Activated naive CD4-positive, alpha-beta T cell treated with anti-CD3 and anti-CD28 coated beads, Interleukin-2, amount 50 U/mL, for 16 hours (primary cell): ENCODE measurements around the gene QPRT.
A peak's percentile ranks its signal among the peaks of the same experiment; 100 is the strongest.
"Not testable (repeated sequence)": the region's sequence is repeated elsewhere in the genome, so short reads cannot be mapped to it uniquely, and the experiment has no call there.

Experiments
- DNase-seq: peaks from one replicate; pipeline ENCODE4 v3.0.0-alpha.2; 2020

Gene QPRT

GRCh38 chr16:29694384-29695195 lies 15.6 kb downstream of the QPRT start:
- DNase-seq = no peak

- DNase-seq = not testable (repeated sequence)
Measured at GRCh38 chr16:29695675-29696074, 16.7 kb downstream of the QPRT start.

DNA sequence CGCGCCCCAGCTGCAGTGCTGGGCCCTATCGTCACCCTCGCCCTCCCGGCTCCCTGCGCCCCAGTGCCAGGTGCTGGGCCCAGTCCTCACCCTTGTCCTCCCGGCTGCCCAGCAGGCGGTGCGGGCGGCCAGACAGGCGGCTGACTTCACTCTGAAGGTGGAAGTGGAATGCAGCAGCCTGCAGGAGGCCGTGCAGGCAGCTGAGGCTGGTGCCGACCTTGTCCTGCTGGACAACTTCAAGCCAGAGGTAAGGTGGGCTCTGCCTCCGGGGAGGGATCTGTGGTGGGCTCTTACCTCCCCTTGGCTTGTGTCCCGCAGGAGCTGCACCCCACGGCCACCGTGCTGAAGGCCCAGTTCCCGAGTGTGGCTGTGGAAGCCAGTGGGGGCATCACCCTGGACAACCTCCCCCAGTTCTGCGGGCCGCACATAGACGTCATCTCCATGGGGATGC lies 17.9 kb downstream of the QPRT start:
- DNase-seq = no peak

DNA sequence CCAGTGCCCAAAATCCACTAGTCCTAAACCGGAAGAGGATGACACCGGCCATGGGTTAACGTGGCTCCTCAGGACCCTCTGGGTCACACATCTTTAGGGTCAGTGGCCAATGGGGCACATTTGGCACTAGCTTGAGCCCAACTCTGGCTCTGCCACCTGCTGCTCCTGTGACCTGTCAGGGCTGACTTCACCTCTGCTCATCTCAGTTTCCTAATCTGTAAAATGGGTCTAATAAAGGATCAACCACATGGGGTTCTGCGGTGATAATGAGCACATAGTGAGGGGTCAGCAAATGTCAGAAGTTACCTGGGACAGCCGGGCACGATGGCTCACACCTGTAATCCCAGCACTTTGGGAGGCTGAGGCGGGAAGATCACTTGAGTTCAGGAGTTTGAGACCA lies 18.4 kb downstream of the QPRT start:
- DNase-seq = no peak

- no peak for DNase-seq
Measured at GRCh38 chr16:29698042-29698441, 19.1 kb downstream of the QPRT start.

DNA sequence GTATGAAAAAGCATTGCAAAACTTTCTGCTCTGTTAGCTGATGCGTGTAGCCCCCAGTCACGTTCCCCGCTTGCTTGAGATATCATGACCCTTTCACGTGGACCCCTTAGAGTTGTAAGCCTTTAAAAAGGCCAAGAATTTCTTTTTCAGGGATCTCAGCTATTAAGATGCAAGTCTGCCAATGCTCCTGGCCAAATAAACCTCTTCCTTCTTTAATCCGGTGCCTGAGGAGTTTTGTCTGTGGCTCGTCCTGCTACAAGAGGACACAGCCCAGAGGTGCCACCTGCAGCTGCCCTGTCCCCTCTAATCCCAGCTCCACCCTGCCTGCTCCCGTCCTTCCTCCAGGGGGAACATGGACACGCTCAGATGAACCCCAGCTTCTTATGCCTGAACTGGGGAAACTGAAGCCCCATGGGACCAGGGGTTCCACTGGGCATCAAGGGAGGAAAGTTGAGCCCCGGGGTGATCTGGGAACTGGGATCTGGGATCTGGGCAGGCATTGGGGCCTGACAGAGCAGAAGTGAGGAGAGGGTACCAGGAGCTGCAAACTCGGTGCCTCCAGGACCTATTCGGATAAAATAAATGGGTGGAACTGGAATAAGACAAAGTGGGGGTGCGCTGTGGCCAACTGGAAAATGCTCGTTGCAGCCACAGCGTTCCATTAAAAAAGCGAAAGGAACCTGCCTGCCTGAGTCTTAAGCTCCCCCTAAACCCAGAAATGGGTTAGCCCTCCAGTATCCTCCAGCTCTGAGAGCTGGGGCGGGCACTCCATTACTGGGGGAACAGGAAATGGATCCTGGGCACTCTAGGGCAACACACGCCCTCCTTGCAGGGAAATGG lies 19.7 kb downstream of the QPRT start:
- no peak for DNase-seq

GRCh38 chr16:29699324-29700219 lies 20.6 kb downstream of the QPRT start:
- no peak for DNase-seq

DNA sequence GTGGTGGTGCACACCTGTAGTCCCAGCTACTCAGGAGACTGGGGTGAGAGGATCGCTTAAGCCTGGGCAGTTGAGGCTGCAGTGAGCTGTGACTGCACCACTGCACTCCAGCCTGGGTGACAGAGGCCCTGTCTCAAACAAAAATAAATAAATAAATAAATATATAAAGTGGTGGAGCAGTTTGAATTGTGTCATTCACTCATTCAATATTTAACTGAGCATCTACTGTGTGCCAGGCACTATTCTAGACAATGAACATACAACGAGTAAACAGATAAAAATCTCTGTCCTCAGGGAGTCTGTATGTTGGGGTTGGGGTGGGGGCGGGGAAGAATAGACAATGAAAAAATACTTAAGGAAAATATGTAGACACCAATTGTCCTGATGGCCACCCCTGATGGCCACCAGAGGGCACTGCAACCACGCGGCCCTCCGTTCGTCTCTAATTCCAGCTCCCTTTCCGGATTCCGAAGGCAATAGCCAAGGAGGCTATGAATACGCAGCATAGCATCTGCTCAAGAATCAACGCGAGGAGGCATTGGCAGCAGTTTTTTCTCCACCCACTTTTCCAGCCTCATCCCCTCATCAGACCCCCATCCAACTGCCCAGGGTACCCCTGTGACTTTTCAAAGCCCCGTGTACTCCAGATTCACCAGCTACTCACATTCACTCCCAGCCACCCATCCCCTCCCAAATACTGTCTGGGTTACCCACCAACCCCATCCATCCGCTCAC lies 21.4 kb downstream of the QPRT start:
- DNase-seq = peak; percentile 73

DNA sequence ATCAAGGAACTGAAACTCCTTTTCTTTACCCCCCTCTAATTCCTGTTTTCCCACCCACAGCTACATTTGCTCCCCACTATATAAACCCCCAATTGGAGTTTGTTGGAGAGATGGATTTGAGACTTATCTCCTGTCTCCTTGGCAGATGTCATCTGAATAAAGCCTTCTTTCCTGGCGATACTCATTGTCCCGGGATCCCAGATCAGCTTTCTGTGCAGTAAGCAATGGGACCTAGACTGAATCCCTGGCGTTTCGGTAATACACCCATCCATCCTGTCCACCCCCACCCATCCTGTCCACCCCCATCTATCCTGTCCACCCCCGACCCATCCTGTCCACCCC lies 22.2 kb downstream of the QPRT start:
- no peak for DNase-seq

DNA sequence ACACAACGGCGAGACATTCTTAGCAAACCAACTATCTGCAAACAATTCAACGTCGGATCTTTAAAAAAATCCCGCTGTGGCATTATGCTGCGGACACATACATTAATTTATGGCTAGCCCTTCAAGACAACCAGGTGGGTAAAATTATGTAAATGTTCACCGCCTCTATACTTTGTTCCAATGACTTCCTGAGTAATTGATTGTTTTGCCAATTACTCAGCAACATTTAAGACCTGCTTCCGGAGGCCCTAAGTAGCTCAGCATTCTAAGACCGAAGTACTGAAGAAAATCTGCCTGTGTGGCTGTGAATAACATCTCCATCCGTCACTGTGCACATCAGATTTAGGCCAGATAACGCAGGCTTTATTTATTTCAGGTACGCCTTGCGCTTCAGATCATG lies 23.3 kb downstream of the QPRT start:
- DNase-seq = no peak

DNA sequence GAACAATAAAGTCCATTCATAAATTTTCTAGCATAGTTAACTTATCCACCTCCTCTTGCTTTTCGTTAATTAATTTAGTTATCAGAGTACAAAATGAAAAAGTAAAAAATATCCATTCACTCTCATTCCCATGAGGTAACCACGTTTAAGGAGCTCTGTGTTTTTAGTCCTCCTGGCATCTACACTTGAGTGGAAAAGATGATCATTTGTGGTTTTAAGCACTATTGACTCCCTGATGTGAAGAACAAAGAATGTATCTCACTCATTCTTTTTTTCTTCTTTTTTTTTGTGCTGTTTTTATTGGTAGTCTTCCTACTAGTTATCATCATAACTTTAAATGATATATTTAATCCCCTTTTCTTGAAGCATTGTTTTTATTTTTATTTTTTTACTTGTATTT lies 26.1 kb downstream of the QPRT start:
- DNase-seq = no peak

DNA sequence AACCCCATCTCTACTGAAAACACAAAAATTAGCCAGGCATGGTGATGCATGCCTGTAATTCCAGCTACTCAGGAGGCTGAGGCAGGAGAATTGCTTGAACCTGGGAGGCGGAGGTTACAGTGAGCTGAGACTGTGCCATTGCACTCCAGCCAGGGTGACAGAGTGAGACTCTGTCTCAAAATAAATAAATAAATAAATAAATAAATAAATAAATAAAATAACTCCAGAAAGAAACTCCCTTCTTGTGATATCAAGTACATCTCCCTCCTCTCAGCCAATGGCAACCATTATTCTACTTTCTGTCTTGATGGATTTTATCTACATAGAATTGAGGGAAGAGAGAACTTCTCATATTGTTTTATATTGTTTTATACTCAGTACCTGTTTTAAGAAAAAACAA lies 28.2 kb downstream of the QPRT start:
- not testable (repeated sequence) for DNase-seq

- DNase-seq = no peak
Measured at GRCh38 chr16:29708917-29709600, 30.1 kb downstream of the QPRT start.

GRCh38 chr16:29709657-29710056 lies 30.7 kb downstream of the QPRT start:
- not testable (repeated sequence) for DNase-seq

DNA sequence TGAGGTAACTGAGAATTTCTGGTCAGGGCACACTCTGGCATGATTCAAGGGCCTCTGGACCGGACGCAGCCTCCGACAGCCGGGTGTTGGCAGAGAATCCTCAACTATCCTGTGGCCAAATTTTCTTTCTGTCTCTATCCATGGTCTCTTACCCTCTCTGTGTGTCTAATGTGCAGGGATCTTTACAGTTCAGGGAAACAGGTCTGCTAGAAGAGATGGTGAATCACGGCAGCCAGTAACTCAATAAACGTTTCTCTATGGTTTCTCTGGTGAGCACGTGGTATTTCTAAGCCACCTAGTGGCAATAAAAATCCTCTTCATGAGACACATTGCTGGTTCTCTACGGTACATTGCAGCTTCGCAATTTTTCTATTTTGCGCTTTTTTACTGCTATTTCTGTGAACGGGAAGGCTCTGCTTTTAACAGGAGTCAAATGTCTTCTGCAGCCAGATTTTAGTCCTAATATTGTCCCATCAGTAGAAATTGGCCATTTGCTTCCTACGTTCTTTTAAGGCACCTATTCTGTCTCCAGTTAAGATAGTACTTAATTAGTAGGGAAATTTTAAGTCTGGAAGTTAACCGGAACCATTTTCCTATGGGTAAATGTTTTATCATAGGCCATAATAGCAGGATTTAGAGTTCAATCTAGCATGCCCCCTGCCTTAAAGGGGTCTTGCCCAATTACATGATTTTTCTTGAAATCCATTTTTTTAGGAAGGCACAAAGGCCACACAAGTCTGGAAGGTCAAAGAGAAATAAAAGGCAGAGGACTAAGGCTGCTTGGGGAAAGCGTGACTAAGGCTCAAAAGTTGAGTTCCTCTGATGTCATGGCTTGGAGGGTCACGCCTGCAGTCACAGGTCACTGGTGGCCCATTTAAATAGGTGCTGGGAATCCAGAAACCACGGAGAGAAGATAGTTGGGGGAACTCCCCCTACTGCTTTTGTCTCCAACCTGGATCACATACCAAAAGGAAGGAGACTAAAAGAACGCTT lies 31.5 kb downstream of the QPRT start:
- peak; percentile 23 for DNase-seq

DNA sequence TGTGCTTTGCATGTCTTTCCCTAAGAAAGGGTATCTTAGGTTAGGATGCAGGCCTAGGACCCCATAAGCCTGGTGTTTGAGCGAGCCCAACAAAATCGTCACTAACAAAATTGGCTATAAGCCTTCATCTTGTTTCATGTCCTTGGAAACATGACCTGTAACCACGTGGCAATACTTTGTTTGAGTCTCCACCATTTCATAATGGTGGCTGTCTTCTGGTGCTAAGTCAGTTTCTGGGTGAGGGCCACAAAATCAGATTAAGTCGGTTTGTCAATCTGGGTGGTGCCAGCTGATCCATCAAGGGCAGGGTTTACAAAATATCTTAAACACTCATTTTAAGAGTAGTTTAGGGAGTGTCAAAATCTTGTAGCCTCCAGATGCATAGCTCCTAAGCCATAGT lies 33.8 kb downstream of the QPRT start:
- no peak for DNase-seq

DNA sequence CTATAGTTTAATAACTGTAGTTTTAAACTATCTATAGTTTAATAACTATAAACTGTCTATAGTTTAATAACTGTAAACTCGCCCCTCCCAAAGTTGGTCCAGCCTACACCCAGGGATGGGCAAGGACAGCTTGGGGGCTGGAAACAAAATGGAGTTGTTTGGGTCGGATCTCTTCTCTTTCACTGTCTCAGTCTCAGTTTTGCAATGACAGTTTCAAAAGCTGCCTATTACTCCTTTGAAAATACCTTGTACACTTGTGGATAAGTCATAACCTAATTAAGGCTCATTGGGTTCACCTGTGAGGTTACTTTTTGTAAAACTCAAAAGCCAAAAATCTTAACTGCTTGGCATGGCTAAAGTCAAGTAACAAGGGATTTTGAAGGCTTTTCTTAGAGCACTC lies 35.4 kb downstream of the QPRT start:
- DNase-seq = no peak

DNA sequence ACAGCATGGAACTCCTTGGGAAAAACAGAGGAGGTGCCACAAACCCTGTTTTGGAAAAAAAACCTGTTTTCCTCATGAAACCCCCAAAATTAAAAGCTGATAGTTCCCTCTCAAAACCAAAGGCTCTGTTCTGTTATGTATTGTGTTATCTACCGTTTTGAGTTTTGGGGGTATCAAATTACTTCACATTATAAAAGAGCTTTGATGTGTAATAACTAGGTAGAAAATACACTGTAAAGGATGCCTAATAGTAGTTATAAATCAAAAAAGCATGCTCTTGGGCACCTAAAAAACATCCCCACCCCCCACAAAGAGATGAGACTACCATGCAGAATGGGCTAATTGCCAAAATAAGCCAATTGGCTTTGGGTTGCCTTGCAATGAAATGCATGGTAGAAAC lies 36.0 kb downstream of the QPRT start:
- DNase-seq = no peak

GRCh38 chr16:29717113-29717512 lies 38.1 kb downstream of the QPRT start:
- DNase-seq = no peak

GRCh38 chr16:29719063-29719462 lies 40.1 kb downstream of the QPRT start:
- no peak for DNase-seq

GRCh38 chr16:29720703-29721102 lies 41.7 kb downstream of the QPRT start:
- DNase-seq = no peak
